OCI-LY1 (cell line): Measurements from ENCODE around the gene DSC3.

Source experiments
- CTCF ChIP-seq: fragments of 200-600 bp; sonication (generic), shearing (Covaris generic); IDR thresholded peaks from 2 replicates; pipeline ENCODE4 v1.5.1; 2017; ENCODE audit warnings: mild to moderate bottlenecking, antibody characterized with exemption, low read length, moderate library complexity, mixed read lengths
- EZH2 ChIP-seq: fragments of 200-600 bp; sonication (generic), shearing (Covaris generic); IDR thresholded peaks from 2 replicates; pipeline ENCODE4 v1.8.0; 2017; ENCODE audit warnings: borderline replicate concordance, mixed run types, mild to moderate bottlenecking, antibody characterized with exemption, low read length, moderate library complexity, mixed read lengths

- TF ChIP-seq EZH2 (no peak), CTCF (no peak)
These were observed 15.4 kb upstream of the DSC3 start for GRCh38 chr18:31057917-31058316.
